Endothelial cell of umbilical vein (primary cell): ENCODE measurements around the gene FHOD3. TPM values are rescaled to one million over a fixed set of nuclear protein-coding genes. Genes with fewer than 3 reads are reported as not detected.

Source experiments
- BruUV-seq: library from RNA; stranded (reverse); fragments of 400-500 nt; replicated peaks from 2 replicates; lab custom pipeline; 2021; lab: Mats Ljungman, UMichigan
- CTCF ChIA-PET: fragments of 300-600, 350-600 bp; sonication (Branson Sonifier 250); formaldehyde crosslinking; loops from one replicate; lab custom pipeline; 2021; ENCODE audit warnings: antibody characterized with exemption, inconsistent platforms; lab: Charles Lee
- POLR2A ChIA-PET: fragments of 300-600, 350-600 bp; sonication (Branson Sonifier 250); formaldehyde crosslinking; loops from one replicate; lab custom pipeline; 2021; ENCODE audit warnings: antibody characterized with exemption, inconsistent platforms; lab: Charles Lee
- DNase-seq: peaks from one replicate; pipeline ENCODE4 v3.0.0-alpha.2; 2011; ENCODE audit warnings: low read depth, low spot score
- FAIRE-seq: peaks from 2 replicates; lab custom pipeline; 2011; peaks lifted over from hg19 to GRCh38; lab: Jason Lieb, UNC
- H2AFZ ChIP-seq: 2 replicates; pipeline ENCODE4 v1.6.0; 2012; ENCODE audit warnings: low read depth, low read length, control low read depth, inconsistent platforms
- H3K27ac ChIP-seq: 2 replicates; pipeline ENCODE4 v1.5.1; 2011; ENCODE audit warnings: low read depth, mild to moderate bottlenecking, control low read depth, low read length, moderate library complexity; ENCODE audit not compliant: insufficient read depth
- H3K27me3 ChIP-seq, 2 experiments: 2 replicates each; pipeline versions ENCODE4 v1.6.0 to v1.6.1; 2011; ENCODE audit warnings: low read length in 2 of 2, mixed read lengths in 1 of 2; ENCODE audit not compliant: control insufficient read depth in 2 of 2, insufficient read depth in 2 of 2
- H3K36me3 ChIP-seq, 2 experiments: 2 replicates in 1 of 2; 3 replicates in 1 of 2; pipeline ENCODE4 v1.5.1; 2011; ENCODE audit warnings: low read length in 2 of 2, mild to moderate bottlenecking in 1 of 2, moderate library complexity in 1 of 2; ENCODE audit not compliant: control insufficient read depth in 2 of 2, insufficient read depth in 2 of 2; ENCODE audit errors: extremely low read depth in 1 of 2
- H3K4me1 ChIP-seq: 3 replicates; pipeline ENCODE4 v1.5.1; 2011; ENCODE audit warnings: mild to moderate bottlenecking, low read length; ENCODE audit not compliant: control insufficient read depth, insufficient read depth; ENCODE audit errors: extremely low read depth
- H3K4me2 ChIP-seq: 2 replicates; pipeline ENCODE4 v1.6.1; 2011; ENCODE audit warnings: low read length, control low read depth, mixed read lengths; ENCODE audit not compliant: insufficient read depth
- H3K4me3 ChIP-seq, 3 experiments: fragments of 200-600 bp in 1 of 3; sonication (generic), shearing (Covaris generic) in 1 of 3; replicated peaks in 1 of 3; 2 replicates each; pipeline ENCODE4 v1.5.1; 2011 to 2016; ENCODE audit warnings: control low read depth in 3 of 3, low read length in 3 of 3, mild to moderate bottlenecking in 2 of 3, inconsistent platforms in 1 of 3, low read depth in 1 of 3, moderate library complexity in 1 of 3; ENCODE audit not compliant: insufficient read depth in 1 of 3
- H3K79me2 ChIP-seq: 2 replicates; pipeline ENCODE4 v1.6.0; 2012; ENCODE audit warnings: low read length, inconsistent platforms; ENCODE audit not compliant: control insufficient read depth, insufficient read depth
- H3K9ac ChIP-seq: replicated peaks from 2 replicates; pipeline ENCODE3; 2011; ENCODE audit warnings: low read length, control low read depth; ENCODE audit not compliant: insufficient read depth; ENCODE audit errors: extremely low read depth
- H3K9me1 ChIP-seq: replicated peaks from 3 replicates; pipeline ENCODE4 v1.6.0; 2011; ENCODE audit warnings: mild to moderate bottlenecking, low read length; ENCODE audit not compliant: control insufficient read depth, insufficient read depth; ENCODE audit errors: extremely low read depth
- H3K9me3 ChIP-seq: replicated peaks from 2 replicates; pipeline ENCODE4 v1.5.1; 2012; ENCODE audit warnings: low read length, inconsistent platforms; ENCODE audit not compliant: control insufficient read depth, insufficient read depth
- H4K20me1 ChIP-seq: replicated peaks from 2 replicates; pipeline ENCODE3; 2011; ENCODE audit warnings: mild to moderate bottlenecking, low read length; ENCODE audit not compliant: control insufficient read depth, insufficient read depth; ENCODE audit errors: extremely low read depth
- CTCF ChIP-seq, 2 donors: IDR thresholded peaks; 1 replicate in 1 of 2; 2 replicates in 1 of 2; pipeline ENCODE4 v1.5.1; 2011; ENCODE audit warnings: low read length in 2 of 2, mild to moderate bottlenecking in 2 of 2, moderate library complexity in 2 of 2, control low read depth in 1 of 2, inconsistent platforms in 1 of 2, low read depth in 1 of 2; ENCODE audit not compliant: insufficient read depth in 1 of 2; ENCODE audit errors: extremely low read depth in 1 of 2
- EZH2 ChIP-seq: IDR thresholded peaks from 2 replicates; pipeline ENCODE4 v1.6.1; 2012; ENCODE audit warnings: borderline replicate concordance, low read depth, mild to moderate bottlenecking, moderate library complexity, low read length, inconsistent platforms; ENCODE audit not compliant: severe bottlenecking
- FOS ChIP-seq: IDR thresholded peaks from 2 replicates; pipeline ENCODE4 v1.6.1; 2011; ENCODE audit warnings: mild to moderate bottlenecking, low read length, moderate library complexity, borderline replicate concordance; ENCODE audit not compliant: insufficient read depth
- GATA2 ChIP-seq: IDR thresholded peaks from 2 replicates; pipeline ENCODE4 v1.7.0; 2011; ENCODE audit warnings: low read depth, mild to moderate bottlenecking, moderate library complexity, mixed read lengths, low read length; ENCODE audit not compliant: insufficient read length, insufficient read depth
- JUN ChIP-seq: IDR thresholded peaks from 2 replicates; pipeline ENCODE4 v1.6.1; 2011; ENCODE audit warnings: borderline replicate concordance, low read depth; ENCODE audit not compliant: insufficient read length, insufficient read depth
- MAX ChIP-seq: IDR thresholded peaks from 2 replicates; pipeline ENCODE4 v1.6.1; 2011; ENCODE audit not compliant: insufficient read depth, insufficient read length
- MYC ChIP-seq: IDR thresholded peaks from one replicate; pipeline ENCODE4 v1.6.1; 2011; ENCODE audit warnings: mild to moderate bottlenecking, low read depth, low read length
- POLR2A ChIP-seq: IDR thresholded peaks from 2 replicates; pipeline ENCODE4 v1.6.1; 2012; ENCODE audit warnings: low read depth, mild to moderate bottlenecking, control low read depth, low read length
- POLR2AphosphoS5 ChIP-seq: IDR thresholded peaks from 2 replicates; pipeline ENCODE4 v1.6.1; 2012; ENCODE audit warnings: low read depth, mild to moderate bottlenecking, control low read depth, low read length, moderate library complexity; ENCODE audit not compliant: insufficient read depth
- dilution Hi-C: fragments of 300-500 bp; cut with MboI; formaldehyde crosslinking; loops from one replicate; pipeline ENCODE4 v1.15.0; 2019; ENCODE audit warnings: low sequenced_read_pairs; ENCODE audit not compliant: extremely low pct_ligation_motif_present
- intact Hi-C: fragments of 100-400 bp; cut with micrococcal nuclease; formaldehyde crosslinking; loops from one replicate; pipeline ENCODE4 v1.10.0; 2022
- polyA plus RNA-seq, 4 experiments: library from polyadenylated mRNA; depleted of rRNA in 3 of 4; stranded (reverse) in 3 of 4; unstranded in 1 of 4; fragments of >200 nt; gene quantifications; 2 replicates each; pipeline versions ENCODE4 v1.2.1 to v1.2.3, GENCODE V29; 2011 to 2012; ENCODE audit warnings: missing spikeins in 1 of 4
- total RNA-seq: library from RNA; stranded (reverse); gene quantifications from 2 replicates; pipeline ENCODE4 v1.2.3, GENCODE V29; 2021

Gene FHOD3
- total and polyA plus RNA-seq, 2 donors (not counting 3 experiments of a cell fraction or from before 2014, with no cell fraction given): 0.06 to 1.5 TPM

DNA sequence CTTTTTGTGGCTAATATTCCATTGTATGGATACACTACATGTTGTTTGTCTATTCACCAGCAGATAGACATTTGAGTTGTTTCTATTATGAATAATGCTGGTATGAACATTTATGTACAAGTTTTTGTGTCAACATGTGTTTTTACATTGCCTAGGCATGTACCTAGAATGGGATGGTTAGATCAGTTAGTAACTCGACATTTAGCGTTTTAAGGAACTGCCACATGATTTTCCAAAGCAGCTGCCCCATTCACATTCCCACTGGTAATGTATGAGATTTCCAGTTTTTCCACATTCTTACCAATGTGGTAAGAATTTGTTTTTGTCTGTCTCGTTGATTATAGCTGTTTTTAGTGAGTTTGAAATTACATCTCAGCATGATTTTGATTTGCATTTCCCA is 112.8 kb downstream of the FHOD3 start:
- no peaks in the 10 kb centered on the region for H3K36me3 ChIP-seq
- no peak overlapping the region for H2AFZ ChIP-seq
- no peaks in the 10 kb centered on the region for H3K79me2 ChIP-seq
- H4K20me1 ChIP-seq: no peaks in the 10 kb centered on the region
- dilution Hi-C loops: no loop called here
- DNase-seq: no peak
- H3K4me2 ChIP-seq: no peak overlapping the region
- no peak for FAIRE-seq
- intact Hi-C loops: no loop called here
- POLR2A ChIA-PET: no interaction called here
- no peak overlapping the region for H3K4me3 ChIP-seq
- H3K27me3 ChIP-seq: no peaks in the 10 kb centered on the region
- no TSS peak for BruUV-seq
- no peaks in the 10 kb centered on the region for H3K4me1 ChIP-seq
- CTCF ChIA-PET: interaction anchor here (3.6 kb wide), 1 partner anchor 315 kb away, joined by 27 read pairs; no protein-coding TSS in a partner anchor
- no peaks in the 10 kb centered on the region for H3K9me3 ChIP-seq
- TF ChIP-seq FOS (no peak), MYC (no peak), CTCF (IDR thresholded peaks at IDR 0.05; ENCODE audit: extremely low read depth in 1 of 2, insufficient read depth in 1 of 2, low read depth in 1 of 2, low read length in 2 of 2) (no peak), GATA2 (no peak), POLR2A (no peak), EZH2 (no peak), JUN (no peak), POLR2AphosphoS5 (no peak), MAX (no peak)
- H3K27ac ChIP-seq: no peak overlapping the region
- H3K9ac ChIP-seq: no peak overlapping the region
- no peaks in the 10 kb centered on the region for H3K9me1 ChIP-seq
